MM.1S (cell line): Measurements from ENCODE around the gene FAM81B.

Source experiments
- DNase-seq: peaks from one replicate; pipeline ENCODE4 v3.0.0-alpha.2; 2015
- H2AFZ ChIP-seq: fragments of 300-600 bp; sonication (generic); 2 replicates; pipeline ENCODE4 v1.6.0; 2016; ENCODE audit warnings: antibody characterized with exemption, low read length
- H3F3A ChIP-seq: fragments of 300-600 bp; sonication (generic); 2 replicates; pipeline ENCODE4 v1.6.1; 2016; ENCODE audit warnings: mild to moderate bottlenecking, antibody characterized with exemption, low read length, moderate library complexity, mixed read lengths; ENCODE audit not compliant: insufficient read depth
- H3K27ac ChIP-seq: fragments of 300-600 bp; sonication (generic); 2 replicates; pipeline ENCODE4 v1.5.1; 2016; ENCODE audit warnings: mild to moderate bottlenecking, low read length
- H3K27me3 ChIP-seq: fragments of 300-600 bp; sonication (generic); replicated peaks from 2 replicates; pipeline ENCODE4 v1.6.0; 2016; ENCODE audit warnings: low read length; ENCODE audit not compliant: insufficient read depth
- H3K36me3 ChIP-seq: fragments of 300-600 bp; sonication (generic); replicated peaks from 2 replicates; pipeline ENCODE4 v1.6.1; 2016; ENCODE audit warnings: mild to moderate bottlenecking, low read length, mixed read lengths; ENCODE audit not compliant: insufficient read depth
- H3K4me1 ChIP-seq: fragments of 300-600 bp; sonication (generic); 2 replicates; pipeline ENCODE4 v1.6.1; 2016; ENCODE audit warnings: low read length, mixed read lengths
- H3K4me2 ChIP-seq: fragments of 300-600 bp; sonication (generic); 2 replicates; pipeline ENCODE4 v1.6.0; 2016; ENCODE audit warnings: low read depth, low read length
- H3K4me3 ChIP-seq: fragments of 300-600 bp; sonication (generic); 2 replicates; pipeline ENCODE4 v1.5.1; 2016; ENCODE audit warnings: low read length, mixed read lengths
- H3K79me2 ChIP-seq: fragments of 300-600 bp; sonication (generic); 2 replicates; pipeline ENCODE4 v1.6.1; 2016; ENCODE audit warnings: mixed run types, low read length, mixed read lengths
- H3K9ac ChIP-seq: fragments of 300-600 bp; sonication (generic); 2 replicates; pipeline ENCODE4 v1.6.1; 2016; ENCODE audit warnings: low read length, mixed read lengths
- H3K9me2 ChIP-seq: fragments of 300-600 bp; sonication (generic); replicated peaks from 2 replicates; pipeline ENCODE4 v1.6.1; 2016; ENCODE audit warnings: mild to moderate bottlenecking, low read length, mixed read lengths; ENCODE audit not compliant: insufficient read depth
- H3K9me3 ChIP-seq: fragments of 300-600 bp; sonication (generic); replicated peaks from 2 replicates; pipeline ENCODE4 v1.6.1; 2016; ENCODE audit warnings: mild to moderate bottlenecking, low read length, mixed read lengths; ENCODE audit not compliant: insufficient read depth
- H4K20me1 ChIP-seq: fragments of 300-600 bp; sonication (generic); 2 replicates; pipeline ENCODE4 v1.6.1; 2016; ENCODE audit warnings: mild to moderate bottlenecking, low read length, moderate library complexity, mixed read lengths; ENCODE audit not compliant: insufficient read depth
- EZH2 ChIP-seq: fragments of 300-600 bp; sonication (generic); optimal IDR thresholded peaks from 2 replicates; pipeline ENCODE3; 2017; ENCODE audit warnings: low read depth, mild to moderate bottlenecking, antibody characterized with exemption, low read length, mixed read lengths
- EZH2phosphoT487 ChIP-seq: fragments of 300-600 bp; sonication (generic); IDR thresholded peaks from 2 replicates; pipeline ENCODE4 v1.6.1; 2018; ENCODE audit warnings: antibody characterized with exemption, low read length
- TF ChIP-seq, protein P1 (sequence below): fragments of 300-600 bp; sonication (generic); IDR thresholded peaks from 2 replicates; pipeline ENCODE4 v1.5.1; 2016; ENCODE audit warnings: antibody characterized with exemption, low read length, mixed read lengths

The FAM81B gene

DNA sequence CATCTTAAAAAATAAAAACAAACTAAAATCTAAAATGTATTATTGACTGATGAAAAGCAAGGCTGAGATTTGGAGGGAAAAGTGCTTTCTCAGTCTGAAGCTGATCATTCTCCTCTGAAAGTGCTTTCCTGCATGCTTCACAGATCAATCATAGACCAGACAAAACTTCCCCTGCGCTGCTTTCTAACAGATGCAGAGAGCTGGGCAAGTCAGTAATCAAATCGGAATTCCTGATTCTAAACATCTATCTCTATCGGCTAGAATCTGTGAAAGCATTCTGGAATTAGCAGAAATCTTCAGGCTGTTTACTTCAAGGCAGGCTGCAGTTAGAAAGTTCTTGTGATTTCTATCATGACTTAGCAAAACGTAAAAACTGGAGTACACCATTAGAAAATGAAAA is 15.6 kb upstream of the FAM81B start:
- no peak for TF ChIP-seq EZH2
- TF ChIP-seq EZH2phosphoT487: no peak
- TF ChIP-seq, protein P1, sequence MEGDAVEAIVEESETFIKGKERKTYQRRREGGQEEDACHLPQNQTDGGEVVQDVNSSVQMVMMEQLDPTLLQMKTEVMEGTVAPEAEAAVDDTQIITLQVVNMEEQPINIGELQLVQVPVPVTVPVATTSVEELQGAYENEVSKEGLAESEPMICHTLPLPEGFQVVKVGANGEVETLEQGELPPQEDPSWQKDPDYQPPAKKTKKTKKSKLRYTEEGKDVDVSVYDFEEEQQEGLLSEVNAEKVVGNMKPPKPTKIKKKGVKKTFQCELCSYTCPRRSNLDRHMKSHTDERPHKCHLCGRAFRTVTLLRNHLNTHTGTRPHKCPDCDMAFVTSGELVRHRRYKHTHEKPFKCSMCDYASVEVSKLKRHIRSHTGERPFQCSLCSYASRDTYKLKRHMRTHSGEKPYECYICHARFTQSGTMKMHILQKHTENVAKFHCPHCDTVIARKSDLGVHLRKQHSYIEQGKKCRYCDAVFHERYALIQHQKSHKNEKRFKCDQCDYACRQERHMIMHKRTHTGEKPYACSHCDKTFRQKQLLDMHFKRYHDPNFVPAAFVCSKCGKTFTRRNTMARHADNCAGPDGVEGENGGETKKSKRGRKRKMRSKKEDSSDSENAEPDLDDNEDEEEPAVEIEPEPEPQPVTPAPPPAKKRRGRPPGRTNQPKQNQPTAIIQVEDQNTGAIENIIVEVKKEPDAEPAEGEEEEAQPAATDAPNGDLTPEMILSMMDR: no peak
- Histone ChIP-seq H3K9ac (no peak overlapping the region), H4K20me1 (no peaks in the 10 kb centered on the region), H2AFZ (no peak overlapping the region), H3K79me2 (no peaks in the 10 kb centered on the region), H3K4me3 (no peak overlapping the region), H3K27ac (no peak overlapping the region), H3K4me2 (no peak overlapping the region), H3K9me3 (no peaks in the 10 kb centered on the region), H3F3A (no peaks in the 10 kb centered on the region), H3K36me3 (no peaks in the 10 kb centered on the region), H3K4me1 (no peaks in the 10 kb centered on the region), H3K9me2 (no peaks in the 10 kb centered on the region), H3K27me3 (no peaks in the 10 kb centered on the region)
- DNase-seq: no peak

DNA sequence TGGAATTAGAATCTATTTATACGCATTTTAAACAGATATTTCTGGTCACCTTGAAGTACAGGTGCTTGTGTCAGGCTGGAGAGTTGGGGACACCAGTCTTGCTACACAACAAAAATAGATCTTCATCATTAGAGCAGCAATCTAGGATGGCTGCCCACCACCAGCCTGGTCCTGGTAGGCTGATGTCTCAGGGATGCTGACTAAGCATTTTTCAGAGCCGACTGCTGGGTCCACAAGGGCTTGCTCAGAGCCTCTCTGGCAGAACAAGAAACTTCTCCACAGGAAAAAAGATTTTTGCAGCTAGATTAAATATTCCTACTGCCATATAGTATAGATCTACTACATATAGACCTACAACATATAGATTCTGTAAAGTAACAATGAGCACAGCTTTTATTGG is 12.0 kb upstream of the FAM81B start:
- no peaks in the 10 kb centered on the region for H4K20me1 ChIP-seq
- H3K4me3 ChIP-seq: no peak overlapping the region
- H3K27ac ChIP-seq: no peak overlapping the region
- H3K9me3 ChIP-seq: no peaks in the 10 kb centered on the region
- no peak overlapping the region for H3K4me2 ChIP-seq
- H2AFZ ChIP-seq: no peak overlapping the region
- no peaks in the 10 kb centered on the region for H3K9me2 ChIP-seq
- no peaks in the 10 kb centered on the region for H3K79me2 ChIP-seq
- no peaks in the 10 kb centered on the region for H3F3A ChIP-seq
- no peak overlapping the region for H3K9ac ChIP-seq
- DNase-seq: no peak
- no peaks in the 10 kb centered on the region for H3K4me1 ChIP-seq
- TF ChIP-seq EZH2 (no peak), EZH2phosphoT487 (no peak)
- TF ChIP-seq, protein P1: no peak
- H3K36me3 ChIP-seq: no peaks in the 10 kb centered on the region
- H3K27me3 ChIP-seq: no peaks in the 10 kb centered on the region

DNA sequence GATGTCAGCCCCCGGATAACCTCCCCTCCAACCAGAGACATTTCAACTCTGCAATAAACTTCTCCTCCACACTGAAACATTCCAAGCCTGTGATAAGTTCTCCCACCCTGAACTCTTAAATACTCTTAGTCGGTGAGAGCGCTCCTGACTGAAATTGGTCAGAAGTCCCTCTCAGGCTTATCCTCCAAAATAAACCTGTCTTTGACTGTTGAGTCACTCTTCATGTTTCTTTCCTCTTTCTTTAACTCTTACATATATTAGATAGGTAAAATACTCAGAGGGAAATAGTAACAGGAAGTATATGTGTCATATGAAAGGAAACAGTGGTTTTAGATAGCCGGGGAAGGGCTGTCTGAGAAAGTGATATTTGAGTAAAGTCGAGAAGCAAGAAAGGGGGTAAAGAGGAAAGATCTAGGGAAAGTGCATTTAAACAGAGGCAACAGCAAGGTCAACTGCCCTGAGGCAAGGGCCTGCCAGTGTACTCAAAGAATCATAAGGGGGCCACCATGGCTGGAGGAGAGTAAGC is 11.0 kb upstream of the FAM81B start:
- no peaks in the 10 kb centered on the region for H3K36me3 ChIP-seq
- no peak overlapping the region for H2AFZ ChIP-seq
- no peak overlapping the region for H3K27ac ChIP-seq
- H4K20me1 ChIP-seq: no peaks in the 10 kb centered on the region
- no peaks in the 10 kb centered on the region for H3F3A ChIP-seq
- no peak overlapping the region for H3K4me3 ChIP-seq
- H3K9me3 ChIP-seq: no peaks in the 10 kb centered on the region
- no peak for TF ChIP-seq EZH2
- no peak for TF ChIP-seq EZH2phosphoT487
- TF ChIP-seq, protein P1: no peak
- peak; percentile 14 for DNase-seq
- no peak overlapping the region for H3K4me2 ChIP-seq
- no peaks in the 10 kb centered on the region for H3K79me2 ChIP-seq
- H3K9me2 ChIP-seq: no peaks in the 10 kb centered on the region
- no peaks in the 10 kb centered on the region for H3K27me3 ChIP-seq
- H3K4me1 ChIP-seq: no peaks in the 10 kb centered on the region
- H3K9ac ChIP-seq: no peak overlapping the region
